Esophagus squamous epithelium (tissue), 5 donors: ENCODE measurements around the gene CMTM8. TPM values are rescaled to one million over a fixed set of nuclear protein-coding genes. Genes with fewer than 3 reads are reported as not detected.

Experiments
- DNase-seq: peaks from one replicate; lab custom pipeline; 2025; lab: John Stamatoyannopoulos, UW
- H3K27ac ChIP-seq, 4 donors: fragments of 200-600 bp; sonication (generic); one replicate each; pipeline ENCODE4 v1.5.1; 2016 to 2019; ENCODE audit warnings: mild to moderate bottlenecking in 1 of 4
- H3K27me3 ChIP-seq, 4 donors: fragments of 200-600 bp; sonication (generic); 1 replicate in 3 of 4; 2 replicates in 1 of 4; pipeline versions ENCODE4 v1.5.1 to v1.6.0; 2017 to 2021; ENCODE audit warnings: antibody characterized with exemption in 1 of 4
- H3K36me3 ChIP-seq, 3 donors: fragments of 200-600 bp; sonication (generic); one replicate each; pipeline ENCODE4 v1.5.1; 2016 to 2019
- H3K4me1 ChIP-seq, 3 donors: fragments of 200-600 bp; sonication (generic); one replicate each; pipeline ENCODE4 v1.5.1; 2017 to 2019
- H3K4me3 ChIP-seq, 4 donors: fragments of 200-600 bp; sonication (generic); 1 replicate in 3 of 4; 2 replicates in 1 of 4; pipeline ENCODE4 v1.5.1; 2016 to 2019; ENCODE audit warnings: mild to moderate bottlenecking in 2 of 4, moderate library complexity in 1 of 4
- H3K9me3 ChIP-seq, 3 donors: fragments of 200-600 bp; sonication (generic); one replicate each; pipeline ENCODE4 v1.5.1; 2016 to 2019
- CTCF ChIP-seq, 6 experiments: fragments of 450-650 bp in 4 of 6; fragments of 200-600 bp in 2 of 6; sonication (generic) in 2 of 6; IDR thresholded peaks; one replicate each; pipeline ENCODE4 v1.5.1; 2016 to 2019; ENCODE audit warnings: antibody characterized with exemption in 6 of 6, mild to moderate bottlenecking in 4 of 6, moderate library complexity in 4 of 6
- POLR2A ChIP-seq, 4 donors: fragments of 450-650 bp; IDR thresholded peaks; one replicate each; pipeline ENCODE4 v1.6.1; 2017; ENCODE audit warnings: antibody characterized with exemption in 4 of 4, mild to moderate bottlenecking in 4 of 4, moderate library complexity in 3 of 4
- WGBS, 2 donors: methylation state at CpG; one replicate each; pipeline ENCODE4 v1.1.5; 2018; 5-methylcytosine and 5-hydroxymethylcytosine counted together
- intact Hi-C: fragments of 100-400 bp; cut with DNase I; formaldehyde crosslinking; loops from one replicate; pipeline ENCODE4 v1.15.0; 2022
- total RNA-seq, 4 donors: library from RNA; depleted of rRNA; stranded (reverse); fragments of >200 nt; gene quantifications; one replicate each; pipeline ENCODE4 v1.1.0, GENCODE V29; 2016
- donor health status: DM: yes; HTN: yes; CAD: no.

Gene CMTM8
- total RNA-seq, 4 donors from 2014 or later, result 3.8 to 7.4 (median 4.3) TPM

- peaks cover 3 to 49% (median 25%) of the 10 kb centered on the region in 3 donors for H3K4me1 ChIP-seq
- peak overlapping the region in 3 of 4 donors; percentile 1 to 45 (median 4) for H3K27ac ChIP-seq
- H3K36me3 ChIP-seq, result no peaks in the 10 kb centered on the region
- WGBS, 2 donors, result 32 to 61% methylated on average over 7 of the region's 7 CpGs
- H3K27me3 ChIP-seq, result peaks cover 0 to 91% (median 0%) of the 10 kb centered on the region in 4 donors
- intact Hi-C loops, result no loop called here
- no peak overlapping the region for H3K4me3 ChIP-seq
- no peaks in the 10 kb centered on the region for H3K9me3 ChIP-seq
- no peak for TF ChIP-seq POLR2A (IDR thresholded peaks at IDR 0.05)
- DNase-seq, result no peak
These were observed 168.3 kb downstream of the CMTM8 start for GRCh38 chr3:32406486-32407408.

GRCh38 chr3:32410367-32411246, 172.1 kb downstream of the CMTM8 start:
- Histone ChIP-seq H3K9me3 (no peaks in the 10 kb centered on the region), H3K27ac (no peak overlapping the region), H3K27me3 (peaks cover 0 to 91% (median 2%) of the 10 kb centered on the region in 4 donors), H3K4me1 (peaks cover 8 to 38% (median 15%) of the 10 kb centered on the region in 3 donors), H3K36me3 (no peaks in the 10 kb centered on the region), H3K4me3 (no peak overlapping the region)
- TF ChIP-seq POLR2A (IDR thresholded peaks at IDR 0.05) (no peak), CTCF (IDR thresholded peaks at IDR 0.05) (no peak)
- intact Hi-C loops, result no loop called here
- 65 to 78% methylated on average over 9 to 10 of the region's 10 CpGs for WGBS, 2 donors
- DNase-seq, result no peak

- peaks cover 8 to 30% (median 13%) of the 10 kb centered on the region in 3 donors for H3K4me1 ChIP-seq
These were observed 173.0 kb downstream of the CMTM8 start for GRCh38 chr3:32411442-32411841.

GRCh38 chr3:32412887-32413286, 174.4 kb downstream of the CMTM8 start:
- Histone ChIP-seq H3K27me3 (peaks cover 0 to 100% (median 2%) of the 10 kb centered on the region in 4 donors), H3K4me1 (peaks cover 0 to 17% (median 8%) of the 10 kb centered on the region in 3 donors), H3K9me3 (no peaks in the 10 kb centered on the region), H3K27ac (no peak overlapping the region), H3K4me3 (no peak overlapping the region), H3K36me3 (no peaks in the 10 kb centered on the region)
- WGBS, 2 donors, result 98% methylated on average over 3 of the region's 3 CpGs
- TF ChIP-seq POLR2A (IDR thresholded peaks at IDR 0.05), result no peak
- TF ChIP-seq CTCF (IDR thresholded peaks at IDR 0.05), result no peak
- intact Hi-C loops, result no loop called here
- DNase-seq, result no peak

More at GRCh38 chr3:32411442-32411841, 173.0 kb downstream of the CMTM8 start:
- intact Hi-C loops, result no loop called here
- Histone ChIP-seq H3K9me3 (no peaks in the 10 kb centered on the region), H3K27me3 (peaks cover 0 to 92% (median 2%) of the 10 kb centered on the region in 4 donors), H3K36me3 (no peaks in the 10 kb centered on the region), H3K27ac (no peak overlapping the region), H3K4me3 (no peak overlapping the region)
- no peak for DNase-seq
- WGBS, 2 donors, result 79 to 90% methylated on average over 2 to 4 of the region's 5 CpGs
- TF ChIP-seq POLR2A (IDR thresholded peaks at IDR 0.05) (no peak), CTCF (IDR thresholded peaks at IDR 0.05) (no peak)

- intact Hi-C loops, result no loop called here
- WGBS, 2 donors, result 55 to 61% methylated on average over 8 to 9 of the region's 10 CpGs
- DNase-seq, result no peak
- Histone ChIP-seq H3K27me3 (peaks cover 0 to 100% (median 2%) of the 10 kb centered on the region in 4 donors), H3K4me1 (peaks cover 0 to 17% (median 8%) of the 10 kb centered on the region in 3 donors), H3K9me3 (no peaks in the 10 kb centered on the region), H3K36me3 (no peaks in the 10 kb centered on the region), H3K27ac (no peak overlapping the region), H3K4me3 (no peak overlapping the region)
- no peak for TF ChIP-seq CTCF (IDR thresholded peaks at IDR 0.05)
- TF ChIP-seq POLR2A (IDR thresholded peaks at IDR 0.05), result no peak
These were observed 175.5 kb downstream of the CMTM8 start for GRCh38 chr3:32413845-32414521.
